ENCODE measurements around the gene DESI1. TPM values are rescaled to one million over a fixed set of nuclear protein-coding genes. Genes with fewer than 3 reads are reported as not detected.

Gene DESI1
- polyA plus RNA-seq (2012; rRNA removed), result 8.2 and 12.7 TPM in 2 replicates
- 6.4 and 7.9 TPM in 2 replicates for polyA plus RNA-seq (2012; cell fraction: cytosol; rRNA removed)
- polyA plus RNA-seq (2012; cell fraction: nucleus; rRNA removed), result 11.7 and 20.5 TPM in 2 replicates

GRCh38 chr22:41620589-41621098 lies at the start of gene DESI1:
Gene DESI1 (minus strand): TSS chr22:41621043. CDS start chr22:41620839, 204 bp downstream.
- H3K9me2 ChIP-seq, result no peaks in the 10 kb centered on the region
- ChIA-PET POLR2A (interaction anchor here (1.3 kb wide), 1 partner anchor 20 kb away, joined by 4 read pairs; no protein-coding TSS in a partner anchor), CTCF (interaction anchor here (1.0 to 1.4 kb wide), 3 partner anchors 27 to 218 kb away, joined by 3 read pairs; no protein-coding TSS in a partner anchor)
- H3K4me2 ChIP-seq, result peak within 1 kb of the TSS; percentile 91
- H3K27ac ChIP-seq (ENCODE audit: low read depth in 2 of 2, low read length in 1 of 2), result peak within 1 kb of the TSS; percentile 82 to 97
- peak within 1 kb of the TSS; percentile 78 to 89 for H3K4me3 ChIP-seq (ENCODE audit: low read depth in 2 of 2, low read length in 1 of 2)
- H3K9me3 ChIP-seq, result no peaks in the 10 kb centered on the region
- H4K20me1 ChIP-seq (ENCODE audit: insufficient read depth), result no peaks in the 10 kb centered on the region
- H3K36me3 ChIP-seq (replicated peaks in 1 of 2; ENCODE audit: control insufficient read depth in 1 of 2, insufficient read depth in 2 of 2, low read length in 1 of 2), result peaks cover 0 to 5% of the 10 kb centered on the region in 2 experiments
- H3K79me2 ChIP-seq (ENCODE audit: insufficient read depth), result peaks cover 56% of the 10 kb centered on the region
- peak within 1 kb of the TSS; percentile 65; the same call in 1 of the 2 replicates for H2AFZ ChIP-seq (ENCODE audit: low read depth)
- TF ChIP-seq MAX (IDR thresholded peaks at IDR 0.05; ENCODE audit: low read depth), result no peak
- no peak for TF ChIP-seq IRF3 (IDR thresholded peaks at IDR 0.05; ENCODE audit: low read depth, low read length)
- no peak for TF ChIP-seq USF1 (IDR thresholded peaks at IDR 0.05; ENCODE audit: borderline replicate concordance, low read depth)
- TF ChIP-seq FOXJ3 (CRISPR knock-in tag; IDR thresholded peaks at IDR 0.05), result no peak
- TF ChIP-seq PBX3 (IDR thresholded peaks at IDR 0.05), result no peak
- no peak for TF ChIP-seq CHD2 (IDR thresholded peaks at IDR 0.05; ENCODE audit: low read length, partially characterized antibody)
- TF ChIP-seq ELF1 (IDR thresholded peaks at IDR 0.05), result no peak
- TF ChIP-seq SMC3 (IDR thresholded peaks at IDR 0.05; ENCODE audit: low read depth, low read length), result no peak
- TF ChIP-seq POLR2AphosphoS5 (IDR thresholded peaks at IDR 0.05; ENCODE audit: low read depth, low read length), result 0 out of 2 replicates have a peak, but pooled peaks have one; percentile 13
- H3K9ac ChIP-seq, result peak within 1 kb of the TSS; percentile 94
- no peak for DNase-seq
- 0% methylated on average over 20 of the region's 40 CpGs for WGBS (ENCODE audit: low lambda C conversion rate)
- H3K4me1 ChIP-seq (ENCODE audit: control insufficient read depth in 1 of 2, insufficient read depth in 2 of 2, low read depth in 1 of 2, low read length in 1 of 2), result peaks cover 5% of the 10 kb centered on the region in 2 experiments; a peak in 3 of 4 replicates
- no peaks in the 10 kb centered on the region for H3K27me3 ChIP-seq (ENCODE audit: insufficient read depth)
- peaks cover 3% of the 10 kb centered on the region for H3F3A ChIP-seq (replicated peaks; ENCODE audit: insufficient read depth)

- CTCF ChIA-PET, result no interaction called here
- Histone ChIP-seq H3K36me3 (replicated peaks in 1 of 2; ENCODE audit: control insufficient read depth in 1 of 2, insufficient read depth in 2 of 2, low read length in 1 of 2) (peaks cover 3 to 4% of the 10 kb centered on the region in 2 experiments), H3F3A (replicated peaks; ENCODE audit: insufficient read depth) (peaks cover 18% of the 10 kb centered on the region), H3K27me3 (ENCODE audit: insufficient read depth) (no peaks in the 10 kb centered on the region), H3K4me1 (ENCODE audit: control insufficient read depth in 1 of 2, insufficient read depth in 2 of 2, low read depth in 1 of 2, low read length in 1 of 2) (peaks cover 2 to 4% of the 10 kb centered on the region in 2 experiments; a peak in 2 of 4 replicates), H3K9ac (no peak overlapping the region), H4K20me1 (ENCODE audit: insufficient read depth) (no peaks in the 10 kb centered on the region), H3K4me3 (ENCODE audit: low read depth in 2 of 2, low read length in 1 of 2) (no peak overlapping the region), H3K79me2 (ENCODE audit: insufficient read depth) (no peaks in the 10 kb centered on the region), H2AFZ (ENCODE audit: low read depth) (no peak overlapping the region), H3K4me2 (no peak overlapping the region), H3K9me3 (no peaks in the 10 kb centered on the region), H3K9me2 (no peaks in the 10 kb centered on the region), H3K27ac (ENCODE audit: low read depth in 2 of 2, low read length in 1 of 2) (peak overlapping the region in 1 of 2 experiments; percentile 66; a peak in 2 of 4 replicates)
- TF ChIP-seq EP300 (IDR thresholded peaks at IDR 0.05; ENCODE audit: borderline replicate concordance in 1 of 2, low read depth in 1 of 2, low read length in 1 of 2), result no peak
- TF ChIP-seq TCF12 (IDR thresholded peaks at IDR 0.05), result peak; percentile 31; the same call in 1 of the 2 replicates
- WGBS (ENCODE audit: low lambda C conversion rate), result 76% methylated on average over 16 of the region's 21 CpGs
- POLR2A ChIA-PET, result no interaction called here
- no peak for DNase-seq
These were observed 48.4 kb upstream of the DESI1 start for GRCh38 chr22:41668971-41669911.
